Measurements from ENCODE around the gene NFATC2.

NFATC2 gene

GRCh38 chr20:51462566-51463276 is 79.8 kb downstream of the NFATC2 start:
- no peak for TF ChIP-seq MAX (IDR thresholded peaks at IDR 0.05)
- TF ChIP-seq CEBPB (IDR thresholded peaks at IDR 0.05) = no peak
- no peak for TF ChIP-seq FOXM1 (IDR thresholded peaks at IDR 0.05; ENCODE audit: borderline replicate concordance, low read depth)
- no peak for TF ChIP-seq YY1 (IDR thresholded peaks at IDR 0.05; ENCODE audit: low read depth)
- TF ChIP-seq TCF12 (IDR thresholded peaks at IDR 0.05; ENCODE audit: low read depth) = no peak
- no peak for TF ChIP-seq NFIC (IDR thresholded peaks at IDR 0.05)
- TF ChIP-seq REST (IDR thresholded peaks at IDR 0.05; ENCODE audit: low read depth) = no peak
- no peak for TF ChIP-seq USF1 (IDR thresholded peaks at IDR 0.05)

- TF ChIP-seq REST (IDR thresholded peaks at IDR 0.05; ENCODE audit: low read depth) = no peak
- no peak for TF ChIP-seq USF1 (IDR thresholded peaks at IDR 0.05)
- TF ChIP-seq CREB1 (IDR thresholded peaks at IDR 0.05; ENCODE audit: low read depth) = no peak
These were observed 81.2 kb downstream of the NFATC2 start for GRCh38 chr20:51461306-51461705.

- TF ChIP-seq EP300 (IDR thresholded peaks at IDR 0.05; ENCODE audit: borderline replicate concordance) (no peak), TEAD4 (IDR thresholded peaks at IDR 0.05) (no peak), FOXM1 (IDR thresholded peaks at IDR 0.05; ENCODE audit: borderline replicate concordance, low read depth) (no peak), NFIC (IDR thresholded peaks at IDR 0.05) (no peak), CEBPB (IDR thresholded peaks at IDR 0.05) (no peak), CREB1 (IDR thresholded peaks at IDR 0.05; ENCODE audit: low read depth) (no peak)
These were observed 81.8 kb downstream of the NFATC2 start for GRCh38 chr20:51460569-51461265.

- no peak for TF ChIP-seq CREB1 (IDR thresholded peaks at IDR 0.05; ENCODE audit: low read depth)
- no peak for TF ChIP-seq NFIC (IDR thresholded peaks at IDR 0.05)
- TF ChIP-seq FOXM1 (IDR thresholded peaks at IDR 0.05; ENCODE audit: borderline replicate concordance, low read depth) = no peak
- no peak for TF ChIP-seq TAF1 (IDR thresholded peaks at IDR 0.05; ENCODE audit: low read depth)
- TF ChIP-seq MAX (IDR thresholded peaks at IDR 0.05) = no peak
- TF ChIP-seq RAD21 (IDR thresholded peaks at IDR 0.05; ENCODE audit: low read depth) = no peak
- TF ChIP-seq REST (IDR thresholded peaks at IDR 0.05; ENCODE audit: low read depth) = no peak
- TF ChIP-seq EP300 (IDR thresholded peaks at IDR 0.05; ENCODE audit: borderline replicate concordance) = no peak
- TF ChIP-seq YY1 (IDR thresholded peaks at IDR 0.05; ENCODE audit: low read depth) = no peak
- no peak for TF ChIP-seq EGR1 (IDR thresholded peaks at IDR 0.05)
These were observed 82.4 kb downstream of the NFATC2 start for GRCh38 chr20:51460163-51460562.
